NCI-H1694 (cell line): Measurements from ENCODE around the gene MAT1A.
"Not testable (repeated sequence)": the region's sequence is repeated elsewhere in the genome, so short reads cannot be mapped to it uniquely, and the experiment has no call there.

ENCODE experiments used
- DNase-seq: peaks from one replicate; lab custom pipeline; 2025; lab: John Stamatoyannopoulos, UW

MAT1A gene

GRCh38 chr10:80289451-80290287 is at the start of gene MAT1A:
Gene MAT1A (minus strand): TSS chr10:80289658. CDS start chr10:80289423, 235 bp downstream.
- DNase-seq, result no peak

- DNase-seq, result no peak
Measured at GRCh38 chr10:80333983-80334382, 44.5 kb upstream of the MAT1A start.

- no peak for DNase-seq
Measured at GRCh38 chr10:80324891-80325364, 35.5 kb upstream of the MAT1A start.

GRCh38 chr10:80324086-80324485 is 34.6 kb upstream of the MAT1A start:
- DNase-seq, result peak; percentile 17

GRCh38 chr10:80323311-80323710 is 33.9 kb upstream of the MAT1A start:
- no peak for DNase-seq

DNA sequence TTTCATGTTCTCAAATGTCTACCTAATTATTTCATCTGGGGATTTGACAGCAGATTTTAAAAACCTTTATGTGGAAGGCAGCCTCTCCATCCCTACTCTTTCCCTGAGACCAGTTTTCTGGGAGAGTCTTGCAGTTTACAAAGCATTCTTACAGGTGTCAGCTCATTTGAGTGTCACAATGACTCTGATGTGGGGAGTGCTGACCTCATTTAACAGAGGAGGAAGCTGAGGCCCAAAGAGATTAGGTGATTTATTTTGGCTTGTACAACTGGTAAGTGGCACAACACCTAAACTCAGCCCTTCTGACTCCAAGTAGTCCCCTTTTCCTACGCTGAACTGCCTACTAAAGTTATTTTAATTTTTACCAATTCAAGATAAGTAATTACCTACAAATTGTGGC is 33.3 kb upstream of the MAT1A start:
- DNase-seq, result no peak

DNA sequence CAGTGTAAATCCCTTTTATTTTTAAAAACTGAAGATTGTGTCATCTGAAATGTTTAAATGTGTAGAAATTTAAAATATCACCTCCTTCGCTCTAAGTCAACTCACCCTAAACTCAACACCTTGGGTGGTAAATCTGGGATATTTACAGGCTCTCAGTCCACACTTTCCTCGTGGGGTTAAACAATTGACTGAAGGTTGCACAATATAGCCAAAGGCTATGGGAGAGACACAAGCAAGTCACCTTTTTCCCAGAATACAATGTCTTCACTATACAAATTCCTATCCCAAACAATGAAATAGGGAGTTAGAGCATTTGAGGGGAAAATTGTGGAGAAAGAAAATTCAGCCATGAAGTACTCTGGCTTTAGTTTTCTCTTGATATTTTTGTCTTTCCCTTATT is 32.7 kb upstream of the MAT1A start:
- DNase-seq, result no peak

DNA sequence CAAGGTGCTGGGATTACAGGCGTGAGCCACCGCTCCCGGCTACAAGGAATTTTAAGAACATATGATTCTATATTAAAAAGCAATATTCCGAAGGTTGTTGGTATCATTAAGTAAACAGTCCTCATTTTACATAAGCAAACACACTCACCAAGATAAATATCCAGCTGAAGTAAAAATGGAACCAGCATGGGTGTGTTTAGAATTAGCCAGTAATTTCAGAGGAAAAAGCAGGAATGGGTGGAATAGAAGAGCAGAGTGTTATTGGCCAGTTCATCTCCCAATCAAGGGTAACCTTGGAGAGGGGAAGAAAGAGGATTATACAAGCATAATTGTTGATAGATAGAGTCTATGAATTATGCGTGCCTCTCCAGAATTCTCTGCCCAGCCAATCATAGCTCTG is 31.7 kb upstream of the MAT1A start:
- DNase-seq, result no peak

DNA sequence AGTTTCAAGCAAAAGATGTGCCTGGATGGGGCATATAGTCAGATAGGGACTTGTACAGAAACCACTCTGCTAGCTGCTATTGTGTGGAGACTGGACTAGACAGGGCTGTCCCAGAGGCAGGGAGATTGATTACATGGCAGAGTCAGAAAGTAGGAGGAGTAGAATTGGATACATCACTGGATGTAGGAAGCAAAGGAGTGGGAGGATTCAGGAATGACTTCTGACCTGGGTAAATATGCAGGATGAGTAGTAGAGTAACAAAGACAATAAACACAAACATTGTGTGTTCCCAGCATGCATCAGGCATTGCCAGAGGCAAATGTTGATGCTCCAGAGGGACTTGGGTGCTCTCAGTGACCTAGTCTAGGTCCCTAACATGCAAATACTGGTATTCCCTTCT is 30.9 kb upstream of the MAT1A start:
- DNase-seq, result no peak

- no peak for DNase-seq
Measured at GRCh38 chr10:80319725-80320290, 30.4 kb upstream of the MAT1A start.

DNA sequence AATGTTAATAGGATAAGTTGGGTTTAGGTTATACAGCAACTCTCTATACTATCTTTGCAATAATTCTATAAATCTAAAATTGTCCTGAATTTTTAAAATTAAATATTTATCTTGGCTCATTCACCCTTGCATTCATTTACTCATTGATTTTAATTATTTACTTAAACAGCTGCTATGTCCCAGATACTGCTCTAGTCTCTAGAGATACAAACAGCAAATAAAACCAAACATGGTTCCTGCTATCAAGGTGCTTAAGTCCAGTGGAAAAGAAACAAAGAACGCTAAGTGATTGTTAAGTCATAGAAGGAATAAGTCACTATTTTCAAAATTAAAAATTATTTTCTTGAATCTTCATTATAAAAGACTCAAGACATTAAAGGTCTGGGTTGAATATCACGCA is 29.9 kb upstream of the MAT1A start:
- DNase-seq, result no peak

DNA sequence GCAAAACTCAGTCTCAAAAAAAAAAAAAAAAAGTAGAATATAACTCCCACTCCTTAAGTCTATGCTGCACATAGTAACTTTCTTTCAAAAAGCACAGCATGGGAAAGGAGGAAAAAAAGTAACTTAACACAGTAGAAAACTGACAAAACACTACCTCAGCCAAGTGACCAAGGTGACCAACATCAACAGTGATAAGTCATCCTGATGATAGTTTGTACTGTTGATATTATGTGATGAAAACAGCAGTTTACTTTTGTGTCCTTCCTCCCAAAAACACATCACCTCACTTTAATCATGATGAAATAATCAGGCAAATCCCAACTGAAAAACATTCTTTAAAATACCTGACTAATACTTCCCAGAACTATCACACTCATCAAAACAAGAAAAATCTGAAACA is 29.3 kb upstream of the MAT1A start:
- no peak for DNase-seq

DNA sequence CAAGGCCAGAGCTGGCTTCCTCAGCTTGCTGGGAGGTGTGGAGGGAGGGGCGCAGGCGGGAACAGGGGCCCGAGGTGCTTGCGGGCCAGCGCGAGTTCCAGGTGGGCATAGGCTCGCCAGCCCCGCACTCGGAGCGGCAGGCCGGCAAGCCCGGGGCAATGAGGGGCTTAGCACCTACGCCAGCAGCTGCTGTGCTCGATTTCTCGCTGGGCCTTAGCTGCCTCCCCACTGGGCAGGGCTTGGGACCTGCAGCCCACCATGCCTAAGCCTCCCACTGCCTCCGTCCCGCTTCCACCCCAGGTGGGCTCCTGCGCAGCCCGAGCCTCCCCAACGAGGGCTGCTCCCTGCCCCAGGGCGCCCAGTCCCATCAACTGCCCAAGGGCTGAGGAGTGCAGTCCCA is 25.9 kb upstream of the MAT1A start:
- no peak for DNase-seq

GRCh38 chr10:80313523-80313922 is 24.1 kb upstream of the MAT1A start:
- DNase-seq, result no peak

DNA sequence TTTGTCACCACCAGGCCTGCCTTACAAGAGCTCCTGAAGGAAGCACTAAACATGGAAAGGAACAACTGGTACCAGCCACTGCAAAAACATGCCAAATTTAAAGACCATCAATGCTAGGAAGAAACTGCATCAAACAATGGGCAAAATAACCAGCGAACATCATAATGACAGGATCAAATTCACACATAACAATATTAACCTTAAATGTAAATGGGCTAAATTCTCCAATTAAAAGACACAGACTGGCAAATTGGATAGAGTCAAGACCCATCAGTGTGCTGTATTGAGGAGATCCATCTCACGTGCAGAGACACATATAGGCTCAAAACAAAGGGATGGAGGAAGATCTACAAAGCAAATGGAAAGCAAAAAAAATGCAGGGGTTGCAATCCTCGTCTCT is 16.5 kb upstream of the MAT1A start:
- not testable (repeated sequence) for DNase-seq

DNA sequence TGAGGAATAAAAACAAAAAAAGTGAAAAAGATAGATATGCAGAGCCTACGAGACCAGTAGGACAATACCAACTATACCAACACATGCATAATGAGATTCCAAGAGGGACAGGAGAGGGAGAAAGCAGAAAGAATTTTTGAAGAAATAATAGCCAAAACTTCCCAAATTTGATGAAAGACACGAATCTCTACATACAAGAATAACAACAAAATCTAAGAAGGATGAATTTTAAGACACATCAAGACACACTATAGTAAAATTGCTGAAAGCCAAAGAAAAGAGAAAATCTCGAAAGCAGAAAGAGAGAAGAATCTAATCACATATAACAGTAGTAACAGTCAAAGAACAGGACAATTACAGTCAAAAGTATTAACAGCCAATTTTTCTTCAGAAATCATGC is 7.5 kb upstream of the MAT1A start:
- DNase-seq, result no peak

DNA sequence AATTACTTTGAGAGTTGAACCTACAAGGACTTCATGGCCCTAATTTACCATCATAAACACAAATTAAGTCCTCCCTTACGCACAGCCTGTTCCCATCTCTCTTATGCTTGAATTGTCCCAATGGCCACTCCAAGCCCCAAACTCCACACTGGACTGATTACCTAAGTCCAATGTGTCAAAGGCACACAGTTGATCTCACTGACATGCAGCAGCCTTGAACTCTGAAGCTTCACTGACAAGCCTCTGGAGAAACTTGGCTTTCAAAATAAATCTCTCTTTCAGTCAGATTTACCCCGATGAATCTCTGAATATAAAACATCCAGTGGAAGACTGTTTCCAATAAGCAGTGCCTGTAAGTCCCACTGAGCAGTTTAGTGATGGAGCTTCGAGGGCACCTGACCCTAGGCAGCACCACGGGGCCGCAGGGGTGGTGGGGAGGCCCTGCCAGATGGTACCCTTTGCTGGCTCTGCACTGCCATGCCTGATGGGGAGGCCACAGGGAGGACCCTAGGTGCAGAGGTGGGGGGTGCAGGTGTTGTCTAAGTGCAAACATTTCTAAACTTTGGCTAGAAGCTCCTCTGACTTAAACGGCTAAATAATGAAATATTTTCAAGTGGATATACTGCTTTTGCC is 3.3 kb upstream of the MAT1A start:
- no peak for DNase-seq

- no peak for DNase-seq
Measured at GRCh38 chr10:80290474-80291220, 1.2 kb upstream of the MAT1A start.

GRCh38 chr10:80288849-80289248 is 609 bp downstream of the MAT1A start:
- DNase-seq, result no peak

- DNase-seq, result no peak
Measured at GRCh38 chr10:80284522-80284921, 4.9 kb downstream of the MAT1A start.

GRCh38 chr10:80283536-80284199 is 5.8 kb downstream of the MAT1A start:
- DNase-seq, result no peak

- DNase-seq, result no peak
Measured at GRCh38 chr10:80283119-80283518, 6.3 kb downstream of the MAT1A start.
